GM12878 (cell line): ENCODE measurements around the gene SPEM2. TPM values are rescaled to one million over a fixed set of nuclear protein-coding genes. Genes with fewer than 3 reads are reported as not detected.

Experiments
- ATAC-seq: fragments of 200-7000 bp; cut with Tn5 transposase; 3 replicates; pipeline ENCODE4 v1.9.1; 2020; ENCODE audit warnings: mild to moderate bottlenecking, moderate library complexity
- BruUV-seq: library from RNA; stranded (reverse); fragments of 400-500 nt; replicated peaks from 2 replicates; lab custom pipeline; 2021; lab: Mats Ljungman, UMichigan
- CTCF ChIA-PET: fragments of 300-600 bp; sonication (Branson Sonifier 250); formaldehyde crosslinking; extraction: SDS; loops from one replicate; lab custom pipeline; 2021; ENCODE audit warnings: inconsistent platforms; lab: Yijun Ruan, JAX
- POLR2A ChIA-PET: fragments of 350-600 bp; formaldehyde crosslinking; extraction: SDS; loops from one replicate; lab custom pipeline; 2021; ENCODE audit warnings: inconsistent platforms; lab: Charles Lee
- RAD21 ChIA-PET: fragments of 300-600 bp; sonication (Branson Sonifier 250); formaldehyde crosslinking; loops from one replicate; lab custom pipeline; 2023; ENCODE audit warnings: antibody characterized with exemption; ENCODE audit not compliant: unreplicated experiment; lab: Charles Lee
- SMC1A ChIA-PET: fragments of 300-600 bp; sonication (Branson Sonifier 250); formaldehyde crosslinking; loops from one replicate; lab custom pipeline; 2023; ENCODE audit not compliant: unreplicated experiment, uncharacterized antibody; lab: Charles Lee
- DNase-seq: peaks from one replicate; pipeline ENCODE4 v3.0.0-alpha.2; 2011; ENCODE audit warnings: low read depth, low spot score
- FAIRE-seq: peaks from 3 replicates; lab custom pipeline; 2011; peaks lifted over from hg19 to GRCh38; lab: Jason Lieb, UNC
- H2AFZ ChIP-seq: 2 replicates; pipeline ENCODE4 v1.6.0; 2011; ENCODE audit warnings: low read depth, low read length, control low read depth; ENCODE audit not compliant: control insufficient read depth
- H3K27ac ChIP-seq: 2 replicates; pipeline ENCODE4 v1.5.1; 2011; ENCODE audit warnings: control low read depth; ENCODE audit not compliant: control insufficient read depth, insufficient read depth
- H3K27me3 ChIP-seq, 2 experiments: replicated peaks in 1 of 2; 2 replicates each; pipeline versions ENCODE4 v1.6.0 to v1.6.1; 2011; ENCODE audit warnings: low read length in 1 of 2; ENCODE audit not compliant: control insufficient read depth in 2 of 2, insufficient read depth in 2 of 2
- H3K36me3 ChIP-seq, 2 experiments: 2 replicates each; pipeline ENCODE4 v1.5.1; 2011; ENCODE audit warnings: low read length in 1 of 2; ENCODE audit not compliant: control insufficient read depth in 2 of 2, insufficient read depth in 2 of 2
- H3K4me1 ChIP-seq: 2 replicates; pipeline ENCODE4 v1.6.1; 2011; ENCODE audit warnings: mild to moderate bottlenecking, low read length, moderate library complexity, mixed read lengths; ENCODE audit not compliant: control insufficient read depth, insufficient read depth
- H3K4me2 ChIP-seq: 2 replicates; pipeline ENCODE4 v1.6.0; 2011; ENCODE audit warnings: control low read depth; ENCODE audit not compliant: control insufficient read depth, insufficient read depth
- H3K4me3 ChIP-seq: fragments of 200-600 bp; sonication (generic); 2 replicates; pipeline ENCODE4 v1.5.1; 2016
- H3K79me2 ChIP-seq: 2 replicates; pipeline ENCODE4 v1.6.0; 2011; ENCODE audit warnings: low read length; ENCODE audit not compliant: control insufficient read depth, insufficient read depth
- H3K9ac ChIP-seq: 2 replicates; pipeline ENCODE4 v1.8.0; 2011; ENCODE audit warnings: low read length, control low read depth, mixed read lengths; ENCODE audit not compliant: control insufficient read depth, insufficient read depth
- H3K9me3 ChIP-seq: replicated peaks from 3 replicates; pipeline ENCODE4 v1.5.1; 2011; ENCODE audit warnings: mild to moderate bottlenecking, low read length; ENCODE audit not compliant: control insufficient read depth, insufficient read depth
- H4K20me1 ChIP-seq: 2 replicates; pipeline ENCODE4 v1.6.0; 2011; ENCODE audit not compliant: control insufficient read depth, insufficient read depth
- ATF7 ChIP-seq: fragments of 450-650 bp; IDR thresholded peaks from 2 replicates; pipeline ENCODE4 v1.6.1; 2016; ENCODE audit warnings: low read depth, mild to moderate bottlenecking
- BHLHE40 ChIP-seq, 2 experiments: fragments of 450-650 bp in 1 of 2; IDR thresholded peaks; 2 replicates each; pipeline ENCODE4 v1.6.1; 2011 to 2017; ENCODE audit warnings: low read depth in 2 of 2, borderline replicate concordance in 1 of 2, improper control_type of control experiment in 1 of 2, low read length in 1 of 2, mild to moderate bottlenecking in 1 of 2
- BRCA1 ChIP-seq: IDR thresholded peaks from 2 replicates; pipeline ENCODE4 v1.6.1; 2011; ENCODE audit warnings: low read depth, low read length, improper control_type of control experiment
- EGR1 ChIP-seq, 2 experiments: IDR thresholded peaks; 1 replicate in 1 of 2; 2 replicates in 1 of 2; pipeline ENCODE4 v1.6.1; 2011 to 2012; ENCODE audit warnings: low read depth in 2 of 2, low read length in 2 of 2, borderline replicate concordance in 1 of 2, mild to moderate bottlenecking in 1 of 2, moderate library complexity in 1 of 2
- GABPA ChIP-seq: IDR thresholded peaks from 2 replicates; pipeline ENCODE4 v1.6.1; 2014; ENCODE audit warnings: antibody characterized with exemption, low read depth, mild to moderate bottlenecking, inconsistent platforms
- IKZF1 ChIP-seq: fragments of 450-650 bp; conservative IDR thresholded peaks from 2 replicates; pipeline ENCODE4 v1.6.1; 2017; ENCODE audit warnings: antibody characterized with exemption, mild to moderate bottlenecking
- RAD51 ChIP-seq: fragments of 450-650 bp; IDR thresholded peaks from 2 replicates; pipeline ENCODE4 v1.6.1; 2016; ENCODE audit warnings: moderate library complexity, mild to moderate bottlenecking, inconsistent platforms
- SMAD1 ChIP-seq: fragments of 450-650 bp; IDR thresholded peaks from 2 replicates; pipeline ENCODE4 v1.6.1; 2018; ENCODE audit warnings: mild to moderate bottlenecking, low read depth; ENCODE audit not compliant: partially characterized antibody
- SMARCA5 ChIP-seq: fragments of 450-650 bp; IDR thresholded peaks from 2 replicates; pipeline ENCODE4 v1.6.1; 2017; ENCODE audit warnings: mild to moderate bottlenecking
- YBX1 ChIP-seq: fragments of 450-650 bp; IDR thresholded peaks from 2 replicates; pipeline ENCODE4 v1.6.1; 2016; ENCODE audit warnings: antibody characterized with exemption
- WGBS: methylation state at CpG from one replicate; pipeline ENCODE4 v1.1.6; 2016; ENCODE audit warnings: low lambda C conversion rate; ENCODE audit not compliant: insufficient replicate concordance, insufficient coverage; ENCODE audit errors: missing lambda C conversion rate; 5-methylcytosine and 5-hydroxymethylcytosine counted together
- in situ Hi-C: fragments of 300-500 bp; cut with MboI; formaldehyde crosslinking; loops from 9 replicates; pipeline ENCODE4 v1.14.3; 2018; ENCODE audit warnings: mixed read lengths
- intact Hi-C: fragments of 100-400 bp; cut with micrococcal nuclease; formaldehyde crosslinking; loops from one replicate; pipeline ENCODE4 v1.14.2; 2022; ENCODE audit not compliant: unreplicated experiment
- polyA plus RNA-seq, 11 experiments: library from polyadenylated mRNA; depleted of rRNA in 4 of 11; unstranded in 6 of 11; stranded (reverse) in 5 of 11; fragments of >200 nt; fragmentation: Nextera tagmentation in 4 of 11; fragmentation: Illumina TruSeq in 1 of 11; extraction: Ambion mirVana in 4 of 11; extraction: Trizol in 1 of 11; gene quantifications; 1 replicate in 1 of 11; 2 replicates in 10 of 11; pipeline versions ENCODE4 v1.2.1 to v1.2.3, GENCODE V29; 2011 to 2016; ENCODE audit warnings: inconsistent platforms in 2 of 11, missing spikeins in 2 of 11, low read depth in 1 of 11
- total RNA-seq, 4 experiments: library from RNA; depleted of rRNA in 3 of 4; stranded (reverse); fragments of >200 nt in 3 of 4; fragmentation: Illumina TruSeq in 1 of 4; extraction: Trizol in 1 of 4; gene quantifications; 2 replicates each; pipeline versions ENCODE4 v1.2.1 to v1.2.3, GENCODE V29; 2013 to 2021
- TF ChIP-seq, protein P1 (sequence below): fragments of 450-650 bp; IDR thresholded peaks from 2 replicates; pipeline ENCODE4 v1.6.1; 2018; ENCODE audit warnings: borderline replicate concordance, mild to moderate bottlenecking; ENCODE audit not compliant: partially characterized antibody
- TF ChIP-seq, protein P2 (sequence below): fragments of 450-650 bp; IDR thresholded peaks from 2 replicates; pipeline ENCODE4 v1.6.1; 2017; ENCODE audit warnings: mild to moderate bottlenecking, low read depth, inconsistent platforms; ENCODE audit not compliant: poor library complexity, severe bottlenecking
- TF ChIP-seq, protein P3 (sequence below): fragments of 450-650 bp; IDR thresholded peaks from 2 replicates; pipeline ENCODE4 v1.6.1; 2016; ENCODE audit warnings: mild to moderate bottlenecking
- TF ChIP-seq, protein P4 (sequence below): fragments of 150-350 bp; IDR thresholded peaks from 2 replicates; pipeline ENCODE4 v1.6.1; 2014; ENCODE audit warnings: mild to moderate bottlenecking, low read depth, low read length

Gene SPEM2
- total and polyA plus RNA-seq, 10 of the 15 experiments (the other 5 are each of a cell fraction or from before 2014, with no cell fraction given), result not detected

GRCh38 chr17:7404737-7405349 lies 20.6 kb upstream of the SPEM2 start:
- Histone ChIP-seq H3K9ac (no peak overlapping the region; the same call in 1 of the 2 replicates), H3K4me3 (peak overlapping the region; percentile 85), H3K4me1 (peaks cover 3% of the 10 kb centered on the region; the same call in 1 of the 2 replicates), H3K4me2 (peak overlapping the region; percentile 72), H3K9me3 (no peaks in the 10 kb centered on the region), H3K79me2 (peaks cover 2% of the 10 kb centered on the region), H3K27me3 (peaks cover 0 to 6% of the 10 kb centered on the region in 2 experiments; a peak in 2 of 4 replicates), H3K36me3 (no peaks in the 10 kb centered on the region), H3K27ac (no peak overlapping the region), H4K20me1 (no peaks in the 10 kb centered on the region), H2AFZ (peak overlapping the region; percentile 96)
- TF ChIP-seq GABPA, result no peak
- TF ChIP-seq YBX1, result no peak
- no peak for TF ChIP-seq ATF7
- 0 out of 4 replicates have a peak, but pooled peaks of 1 of the 2 experiments have one; percentile 6 for TF ChIP-seq BHLHE40 (IDR thresholded peaks at IDR 0.05; ENCODE audit: borderline replicate concordance in 1 of 2, low read depth in 2 of 2, low read length in 1 of 2)
- TF ChIP-seq, protein P1, sequence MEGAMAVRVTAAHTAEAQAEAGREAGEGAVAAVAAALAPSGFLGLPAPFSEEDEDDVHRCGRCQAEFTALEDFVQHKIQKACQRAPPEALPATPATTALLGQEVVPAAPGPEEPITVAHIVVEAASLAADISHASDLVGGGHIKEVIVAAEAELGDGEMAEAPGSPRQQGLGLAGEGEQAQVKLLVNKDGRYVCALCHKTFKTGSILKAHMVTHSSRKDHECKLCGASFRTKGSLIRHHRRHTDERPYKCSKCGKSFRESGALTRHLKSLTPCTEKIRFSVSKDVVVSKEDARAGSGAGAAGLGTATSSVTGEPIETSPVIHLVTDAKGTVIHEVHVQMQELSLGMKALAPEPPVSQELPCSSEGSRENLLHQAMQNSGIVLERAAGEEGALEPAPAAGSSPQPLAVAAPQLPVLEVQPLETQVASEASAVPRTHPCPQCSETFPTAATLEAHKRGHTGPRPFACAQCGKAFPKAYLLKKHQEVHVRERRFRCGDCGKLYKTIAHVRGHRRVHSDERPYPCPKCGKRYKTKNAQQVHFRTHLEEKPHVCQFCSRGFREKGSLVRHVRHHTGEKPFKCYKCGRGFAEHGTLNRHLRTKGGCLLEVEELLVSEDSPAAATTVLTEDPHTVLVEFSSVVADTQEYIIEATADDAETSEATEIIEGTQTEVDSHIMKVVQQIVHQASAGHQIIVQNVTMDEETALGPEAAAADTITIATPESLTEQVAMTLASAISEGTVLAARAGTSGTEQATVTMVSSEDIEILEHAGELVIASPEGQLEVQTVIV, result no peak
- TF ChIP-seq, protein P2, sequence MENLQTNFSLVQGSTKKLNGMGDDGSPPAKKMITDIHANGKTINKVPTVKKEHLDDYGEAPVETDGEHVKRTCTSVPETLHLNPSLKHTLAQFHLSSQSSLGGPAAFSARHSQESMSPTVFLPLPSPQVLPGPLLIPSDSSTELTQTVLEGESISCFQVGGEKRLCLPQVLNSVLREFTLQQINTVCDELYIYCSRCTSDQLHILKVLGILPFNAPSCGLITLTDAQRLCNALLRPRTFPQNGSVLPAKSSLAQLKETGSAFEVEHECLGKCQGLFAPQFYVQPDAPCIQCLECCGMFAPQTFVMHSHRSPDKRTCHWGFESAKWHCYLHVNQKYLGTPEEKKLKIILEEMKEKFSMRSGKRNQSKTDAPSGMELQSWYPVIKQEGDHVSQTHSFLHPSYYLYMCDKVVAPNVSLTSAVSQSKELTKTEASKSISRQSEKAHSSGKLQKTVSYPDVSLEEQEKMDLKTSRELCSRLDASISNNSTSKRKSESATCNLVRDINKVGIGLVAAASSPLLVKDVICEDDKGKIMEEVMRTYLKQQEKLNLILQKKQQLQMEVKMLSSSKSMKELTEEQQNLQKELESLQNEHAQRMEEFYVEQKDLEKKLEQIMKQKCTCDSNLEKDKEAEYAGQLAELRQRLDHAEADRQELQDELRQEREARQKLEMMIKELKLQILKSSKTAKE, result no peak
- no peak for TF ChIP-seq RAD51
- TF ChIP-seq SMAD1, result no peak
- TF ChIP-seq, protein P3, sequence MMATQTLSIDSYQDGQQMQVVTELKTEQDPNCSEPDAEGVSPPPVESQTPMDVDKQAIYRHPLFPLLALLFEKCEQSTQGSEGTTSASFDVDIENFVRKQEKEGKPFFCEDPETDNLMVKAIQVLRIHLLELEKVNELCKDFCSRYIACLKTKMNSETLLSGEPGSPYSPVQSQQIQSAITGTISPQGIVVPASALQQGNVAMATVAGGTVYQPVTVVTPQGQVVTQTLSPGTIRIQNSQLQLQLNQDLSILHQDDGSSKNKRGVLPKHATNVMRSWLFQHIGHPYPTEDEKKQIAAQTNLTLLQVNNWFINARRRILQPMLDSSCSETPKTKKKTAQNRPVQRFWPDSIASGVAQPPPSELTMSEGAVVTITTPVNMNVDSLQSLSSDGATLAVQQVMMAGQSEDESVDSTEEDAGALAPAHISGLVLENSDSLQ, result no peak
- peak; percentile 14; the same call in 1 of the 2 replicates for TF ChIP-seq IKZF1
- TF ChIP-seq, protein P4, sequence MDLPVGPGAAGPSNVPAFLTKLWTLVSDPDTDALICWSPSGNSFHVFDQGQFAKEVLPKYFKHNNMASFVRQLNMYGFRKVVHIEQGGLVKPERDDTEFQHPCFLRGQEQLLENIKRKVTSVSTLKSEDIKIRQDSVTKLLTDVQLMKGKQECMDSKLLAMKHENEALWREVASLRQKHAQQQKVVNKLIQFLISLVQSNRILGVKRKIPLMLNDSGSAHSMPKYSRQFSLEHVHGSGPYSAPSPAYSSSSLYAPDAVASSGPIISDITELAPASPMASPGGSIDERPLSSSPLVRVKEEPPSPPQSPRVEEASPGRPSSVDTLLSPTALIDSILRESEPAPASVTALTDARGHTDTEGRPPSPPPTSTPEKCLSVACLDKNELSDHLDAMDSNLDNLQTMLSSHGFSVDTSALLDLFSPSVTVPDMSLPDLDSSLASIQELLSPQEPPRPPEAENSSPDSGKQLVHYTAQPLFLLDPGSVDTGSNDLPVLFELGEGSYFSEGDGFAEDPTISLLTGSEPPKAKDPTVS, result no peak
- TF ChIP-seq EGR1 (IDR thresholded peaks at IDR 0.05; ENCODE audit: borderline replicate concordance in 1 of 2, low read depth in 2 of 2, low read length in 2 of 2), result peak in 1 of 2 experiments; percentile 21; a peak in 1 of 3 replicates
- no peak for TF ChIP-seq BRCA1
- no peak for TF ChIP-seq SMARCA5
- ChIA-PET POLR2A (interaction anchor here (0.5 to 2.7 kb wide), 12 partner anchors 10 to 728 kb away, joined by 3 to 23 read pairs (median 6); partner anchors contain the start of genes ACAP1, CD68, FGF11 and NEURL4), CTCF (interaction anchor here (0.6 to 2.1 kb wide), 5 partner anchors 30 to 109 kb away, joined by 3 to 8 read pairs (median 4); partner anchors contain the start of genes ACAP1 and TMEM102), SMC1A (interaction anchor here (0.8 to 2.2 kb wide), 6 partner anchors 30 to 282 kb away, joined by 3 to 8 read pairs (median 3); partner anchors contain the start of genes SAT2, TMEM102 and TP53), RAD21 (interaction anchor here (0.8 to 2.2 kb wide), 6 partner anchors 9 to 283 kb away, joined by 4 to 13 read pairs (median 6); partner anchors contain the start of genes ACAP1, PLSCR3, TMEM102 and TP53)
- 2% methylated on average over 25 of the region's 65 CpGs for WGBS
- in situ Hi-C loops, result no loop called here
- DNase-seq (no peak), ATAC-seq (peak; percentile 44), FAIRE-seq (no peak)
- intact Hi-C loops, result loop anchor here (5.0 kb wide), 1 partner anchor 32 kb away; the partner anchor contains the start of genes FGF11 and TMEM102
- BruUV-seq, result no TSS peak
